Jurkat, Clone E6-1 (cell line): ENCODE data around the gene SHE. TPM values are rescaled to one million over a fixed set of nuclear protein-coding genes. Genes with fewer than 3 reads are reported as not detected.
"Not testable (repeated sequence)": the region's sequence is repeated elsewhere in the genome, so short reads cannot be mapped to it uniquely, and the experiment has no call there.

Experiments used
- DNase-seq: peaks from one replicate; pipeline ENCODE4 v3.0.0-alpha.2; 2011; ENCODE audit warnings: low read depth, low spot score
- H3K4me3 ChIP-seq: 2 replicates; pipeline ENCODE4 v1.5.1; 2011; ENCODE audit warnings: mild to moderate bottlenecking, low read length, control low read depth, moderate library complexity
- polyA plus RNA-seq: library from polyadenylated mRNA; unstranded; fragments of >200 nt; gene quantifications from one replicate; pipeline ENCODE4 v1.2.1, GENCODE V29; 2012; ENCODE audit warnings: missing spikeins; ENCODE audit not compliant: insufficient read length, insufficient read depth

SHE gene
- not detected for polyA plus RNA-seq

- H3K4me3 ChIP-seq, result no peak within 1 kb of the TSS
- DNase-seq, result no peak
Observed at GRCh38 chr1:154502066-154502743, at the start of gene SHE, which contains the start of gene TDRD10. SHE (minus strand) TSS chr1:154502412; CDS start chr1:154502026, 386 bp downstream. TDRD10 (plus strand) TSS chr1:154502219; CDS start chr1:154506904, 4,685 bp downstream.

GRCh38 chr1:154551474-154551873 lies 49.3 kb upstream of the SHE start:
- DNase-seq, result no peak
- no peak overlapping the region for H3K4me3 ChIP-seq

- no peak overlapping the region for H3K4me3 ChIP-seq
- DNase-seq, result no peak
Observed at GRCh38 chr1:154550657-154551056, 48.4 kb upstream of the SHE start.

GRCh38 chr1:154550070-154550469 lies 47.9 kb upstream of the SHE start:
- no peak for DNase-seq
- H3K4me3 ChIP-seq, result no peak overlapping the region

- H3K4me3 ChIP-seq, result no peak overlapping the region
- DNase-seq, result no peak
Observed at GRCh38 chr1:154549202-154549770, 47.1 kb upstream of the SHE start.

- no peak for DNase-seq
Observed at GRCh38 chr1:154548028-154548427, 45.8 kb upstream of the SHE start.

GRCh38 chr1:154547105-154547732 lies 45.0 kb upstream of the SHE start:
- no peak overlapping the region for H3K4me3 ChIP-seq

More at GRCh38 chr1:154548028-154548427, 45.8 kb upstream of the SHE start:
- no peak overlapping the region for H3K4me3 ChIP-seq

GRCh38 chr1:154546264-154547063 lies 44.3 kb upstream of the SHE start:
- peak; percentile 19 for DNase-seq
- H3K4me3 ChIP-seq, result no peak overlapping the region

More at GRCh38 chr1:154547105-154547732, 45.0 kb upstream of the SHE start:
- DNase-seq, result no peak

- H3K4me3 ChIP-seq, result no peak overlapping the region
- DNase-seq, result no peak
Observed at GRCh38 chr1:154541231-154541630, 39.0 kb upstream of the SHE start.

- no peak for DNase-seq
Observed at GRCh38 chr1:154539486-154540483, 37.6 kb upstream of the SHE start.

GRCh38 chr1:154536570-154536969 lies 34.4 kb upstream of the SHE start:
- no peak for DNase-seq
- H3K4me3 ChIP-seq, result no peak overlapping the region

More at GRCh38 chr1:154539486-154540483, 37.6 kb upstream of the SHE start:
- H3K4me3 ChIP-seq, result no peak overlapping the region

- peak; percentile 51 for DNase-seq
- H3K4me3 ChIP-seq, result no peak overlapping the region
Observed at GRCh38 chr1:154533952-154534844, 32.0 kb upstream of the SHE start.

GRCh38 chr1:154531950-154532349 lies 29.7 kb upstream of the SHE start:
- DNase-seq, H3K4me3 ChIP-seq: not testable (repeated sequence)

- DNase-seq, result no peak
- H3K4me3 ChIP-seq, result no peak overlapping the region
Observed at GRCh38 chr1:154529308-154529707, 27.1 kb upstream of the SHE start.

- no peak for DNase-seq
- H3K4me3 ChIP-seq, result no peak overlapping the region
Observed at GRCh38 chr1:154527192-154527591, 25.0 kb upstream of the SHE start.

GRCh38 chr1:154524881-154525280 lies 22.7 kb upstream of the SHE start:
- no peak for DNase-seq
- H3K4me3 ChIP-seq, result no peak overlapping the region

GRCh38 chr1:154521695-154522094 lies 19.5 kb upstream of the SHE start:
- no peak for DNase-seq
- no peak overlapping the region for H3K4me3 ChIP-seq
